Muscle of back (tissue), 11 donors: ENCODE results near the gene HTATIP2. TPM values are rescaled to one million over a fixed set of nuclear protein-coding genes. Genes with fewer than 3 reads are reported as not detected.
"Not testable (repeated sequence)": the region's sequence is repeated elsewhere in the genome, so short reads cannot be mapped to it uniquely, and the experiment has no call there.

Experiments used
- DNase-seq, 3 donors: peaks; one replicate each; pipeline versions ENCODE4 v3.0.0 to v3.0.0-alpha.2; 2013
- polyA plus RNA-seq, 10 donors: library from polyadenylated mRNA; unstranded; fragments of 120-200 nt; gene quantifications; one replicate each; pipeline ENCODE4 v1.2.1, GENCODE V29; 2013; ENCODE audit not compliant: insufficient read length in 10 of 10

Gene HTATIP2
- polyA plus RNA-seq, 10 donors, result 1.6 to 5.9 (median 3.0) TPM

- DNase-seq, result no peak
These were observed 4.9 kb downstream of the HTATIP2 start for GRCh38 chr11:20368438-20368837.

- DNase-seq, result no peak
These were observed 6.3 kb downstream of the HTATIP2 start for GRCh38 chr11:20369826-20370225.

- no peak for DNase-seq
These were observed 8.6 kb downstream of the HTATIP2 start for GRCh38 chr11:20372081-20372626.

GRCh38 chr11:20373147-20373546, 9.6 kb downstream of the HTATIP2 start:
- no peak for DNase-seq

DNA sequence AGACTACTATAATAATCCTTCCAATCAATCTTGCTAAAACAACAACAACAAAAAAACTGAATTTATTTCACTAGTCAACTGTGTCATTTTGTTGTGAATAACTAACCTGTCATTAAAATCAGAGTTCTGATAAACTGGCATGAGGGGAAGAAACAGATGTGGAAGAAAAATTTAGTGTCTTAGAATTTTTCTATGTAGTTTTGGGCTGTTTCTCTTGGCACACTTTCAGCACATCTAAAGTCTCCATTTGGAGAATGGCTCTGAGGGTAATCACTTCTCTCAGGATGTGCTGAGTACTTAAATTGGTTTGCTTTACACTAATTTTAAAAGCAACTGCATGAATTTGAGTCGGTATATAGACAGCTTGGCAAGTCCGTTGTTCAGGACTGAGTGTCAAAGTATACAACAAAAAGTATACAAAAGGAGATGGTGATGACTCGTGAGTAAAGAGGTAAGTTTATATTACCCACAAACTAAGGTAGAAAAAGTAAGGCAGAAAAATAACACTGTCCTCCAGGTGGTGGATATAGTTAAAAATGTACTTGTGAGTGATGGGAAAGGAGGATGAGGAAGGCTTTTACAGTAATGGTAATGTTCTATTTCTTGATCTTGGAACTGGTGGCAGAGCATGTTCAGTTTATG, 10.2 kb downstream of the HTATIP2 start:
- DNase-seq, result no peak

- no peak for DNase-seq
These were observed 11.3 kb downstream of the HTATIP2 start for GRCh38 chr11:20374741-20375300.

GRCh38 chr11:20376162-20376730, 12.7 kb downstream of the HTATIP2 start:
- DNase-seq, result no peak

DNA sequence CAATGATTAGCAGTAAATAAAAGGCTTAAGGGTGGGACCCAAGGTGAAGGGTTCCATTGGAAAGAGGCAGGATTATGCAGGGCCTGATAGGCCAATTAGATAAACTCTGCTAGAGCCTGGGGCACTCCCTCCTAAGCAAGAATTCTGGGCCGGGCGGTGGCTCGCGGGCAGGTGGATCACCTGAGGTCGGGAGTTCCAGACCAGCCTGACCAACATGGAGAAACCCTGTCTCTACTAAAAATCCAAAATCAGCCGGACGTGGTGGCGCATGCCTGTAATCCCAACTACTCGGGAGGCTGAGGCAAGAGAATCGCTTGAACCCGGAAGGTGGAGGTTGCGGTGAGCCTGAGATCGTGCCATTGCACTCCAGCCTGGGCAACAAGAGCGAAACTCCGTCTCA, 22.5 kb downstream of the HTATIP2 start:
- not testable (repeated sequence) for DNase-seq

- DNase-seq, result peak; percentile 96 to 98 (median 98)
These were observed 24.0 kb downstream of the HTATIP2 start, which contains the start of gene PRMT3 for GRCh38 chr11:20387261-20388095. PRMT3 (plus strand) TSS chr11:20387716; CDS start chr11:20387747, 31 bp downstream.

- DNase-seq, result peak in 2 of 3 donors; percentile 5 to 21
These were observed 24.9 kb downstream of the HTATIP2 start for GRCh38 chr11:20388096-20389055.

DNA sequence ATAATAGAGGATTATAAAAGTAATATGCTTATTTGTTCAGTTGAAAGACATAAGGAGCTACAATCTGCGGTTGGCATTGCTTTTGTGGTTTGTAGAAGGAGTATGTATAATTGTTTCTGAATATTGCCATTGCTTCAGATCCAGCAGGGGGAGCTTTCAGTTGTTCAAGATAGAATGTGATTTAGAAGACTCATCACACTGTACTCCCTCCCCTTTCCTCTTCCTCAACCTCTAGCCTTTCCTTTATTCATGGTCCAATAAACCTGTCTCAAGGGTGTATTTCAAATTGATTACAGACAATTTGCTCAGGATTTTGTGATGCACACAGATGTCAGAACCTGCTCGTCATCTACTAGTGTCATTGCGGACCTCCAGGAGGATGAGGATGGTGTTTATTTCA, 33.8 kb downstream of the HTATIP2 start:
- peak; percentile 3 to 22 (median 17) for DNase-seq

DNA sequence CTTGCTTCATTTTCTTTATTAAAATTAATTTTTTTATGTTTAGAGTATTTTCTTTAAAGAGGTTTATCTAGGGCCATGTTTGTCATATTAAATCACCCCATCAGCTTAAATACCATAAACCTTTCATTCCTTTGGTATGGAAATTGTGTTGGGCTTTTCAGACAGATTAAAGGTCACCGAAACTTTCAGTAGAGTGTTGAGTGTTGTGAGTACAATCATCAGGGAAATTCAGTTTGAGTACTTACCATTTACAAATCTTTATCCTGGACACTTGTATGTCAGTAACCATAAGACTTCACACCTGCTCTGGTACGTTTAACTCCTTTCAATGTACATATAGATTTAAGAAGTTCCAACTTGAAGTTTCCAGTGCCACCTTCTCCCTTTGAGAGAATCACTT, 36.0 kb downstream of the HTATIP2 start:
- no peak for DNase-seq

DNA sequence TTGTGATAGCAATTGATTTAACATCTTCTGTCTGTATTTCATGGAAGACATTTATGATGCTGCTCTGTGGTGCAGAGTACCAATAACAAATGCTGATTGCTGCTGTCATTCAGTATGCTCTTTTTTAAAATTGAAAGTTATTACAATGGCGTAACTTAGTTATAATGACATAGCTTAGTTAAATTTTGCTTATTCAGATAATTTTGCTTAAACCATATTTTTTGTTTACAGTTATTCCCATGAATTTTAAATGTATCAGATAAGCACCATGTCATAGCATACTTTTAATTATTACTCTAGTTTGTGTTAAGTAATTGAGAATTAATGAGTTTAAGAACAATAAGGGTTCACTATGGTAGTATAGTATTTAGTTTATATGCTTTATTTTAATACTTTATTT, 39.5 kb downstream of the HTATIP2 start:
- DNase-seq, result no peak

- no peak for DNase-seq
These were observed 43.0 kb downstream of the HTATIP2 start for GRCh38 chr11:20406484-20406883.

- DNase-seq, result no peak
These were observed 43.8 kb downstream of the HTATIP2 start for GRCh38 chr11:20407344-20407743.

DNA sequence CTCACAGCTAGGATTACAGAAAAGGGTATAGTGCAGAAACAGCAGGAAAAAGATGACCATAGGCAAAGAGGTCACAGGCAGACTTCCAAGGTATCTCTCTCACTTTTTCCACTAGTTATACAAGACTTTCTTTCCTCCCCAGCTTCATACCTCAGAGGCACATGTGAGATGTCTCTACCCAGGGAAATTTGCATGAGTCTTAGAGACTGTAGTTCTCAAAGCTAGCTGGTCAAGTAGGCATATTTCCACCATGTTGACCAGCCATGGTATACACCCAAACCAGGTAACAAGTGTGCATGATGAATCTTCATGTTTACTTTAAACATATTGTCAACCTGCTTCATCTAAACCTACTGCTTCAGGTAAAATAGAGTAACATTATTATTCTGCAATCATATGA, 51.9 kb downstream of the HTATIP2 start:
- DNase-seq, result no peak

DNA sequence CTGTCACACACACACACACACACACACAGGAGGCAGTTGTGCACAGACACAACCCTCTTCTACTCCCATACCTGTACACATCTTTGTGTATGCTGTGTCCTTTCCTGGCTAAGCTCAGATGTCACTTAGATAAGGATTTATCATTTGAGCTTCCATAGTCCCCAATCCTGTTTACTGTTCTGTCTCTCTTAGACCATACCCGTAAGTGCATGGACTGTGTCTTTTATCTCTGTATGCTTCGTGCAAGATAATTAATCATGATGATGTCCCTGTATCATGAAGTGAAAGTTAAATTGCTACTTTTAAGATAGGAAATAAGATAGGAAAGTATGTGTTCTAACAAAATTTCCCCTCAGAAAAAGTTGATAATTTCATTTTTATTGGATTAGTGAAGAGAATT, 54.3 kb downstream of the HTATIP2 start:
- DNase-seq, result no peak

- no peak for DNase-seq
These were observed 58.4 kb downstream of the HTATIP2 start for GRCh38 chr11:20421946-20422345.

DNA sequence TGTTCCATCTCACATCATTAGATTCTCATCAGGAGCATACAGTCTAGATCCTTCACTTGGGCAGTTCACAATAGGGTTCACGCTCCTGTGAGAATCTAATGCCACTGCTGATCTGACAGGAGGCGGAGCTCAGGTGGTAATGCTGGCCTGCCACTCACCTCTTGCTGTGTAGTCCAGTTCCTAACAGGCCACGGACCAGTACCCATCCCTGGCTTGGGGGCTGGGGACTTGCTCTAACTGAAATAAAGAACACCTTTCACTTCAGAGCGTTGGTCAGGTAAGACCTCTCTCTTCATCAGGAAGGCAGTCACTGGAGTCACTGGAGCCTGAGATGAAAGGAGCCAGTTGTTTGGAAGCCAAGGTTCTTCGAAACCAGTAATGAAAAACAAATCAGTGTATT, 65.7 kb downstream of the HTATIP2 start:
- DNase-seq, result no peak
